ENCODE data around the gene BRAF.
"Not testable (repeated sequence)": the region's sequence is repeated elsewhere in the genome, so short reads cannot be mapped to it uniquely, and the experiment has no call there.

The BRAF gene

GRCh38 chr7:140707132-140707531 lies 217.6 kb downstream of the BRAF start:
- no peak for DNase-seq (ENCODE audit: low read depth)

- DNase-seq (ENCODE audit: low read depth) = no peak
Observed at GRCh38 chr7:140704205-140704604, 220.5 kb downstream of the BRAF start.

- DNase-seq (ENCODE audit: low read depth) = no peak
Observed at GRCh38 chr7:140702774-140703173, 222.0 kb downstream of the BRAF start.

GRCh38 chr7:140698477-140698876 lies 226.3 kb downstream of the BRAF start:
- DNase-seq (ENCODE audit: low read depth) = no peak

- no peak for DNase-seq (ENCODE audit: low read depth)
Observed at GRCh38 chr7:140697447-140698143, 227.1 kb downstream of the BRAF start.

- peak; percentile 62 for DNase-seq (ENCODE audit: low read depth)
Observed at GRCh38 chr7:140696680-140697446, 227.9 kb downstream of the BRAF start, which contains the start of gene NDUFB2. Gene NDUFB2 (plus strand): TSS chr7:140696708. CDS start chr7:140696745, 37 bp downstream.

- peak; percentile 90 for DNase-seq (ENCODE audit: low read depth)
Observed at GRCh38 chr7:140696024-140696679, 228.6 kb downstream of the BRAF start.

GRCh38 chr7:140695381-140695780 lies 229.3 kb downstream of the BRAF start:
- DNase-seq (ENCODE audit: low read depth) = no peak

GRCh38 chr7:140694592-140694991 lies 230.1 kb downstream of the BRAF start:
- DNase-seq (ENCODE audit: low read depth) = no peak

- not testable (repeated sequence) for DNase-seq (ENCODE audit: low read depth)
Observed at GRCh38 chr7:140693849-140694248, 230.9 kb downstream of the BRAF start.

- no peak for DNase-seq (ENCODE audit: low read depth)
Observed at GRCh38 chr7:140691376-140692045, 233.2 kb downstream of the BRAF start.

GRCh38 chr7:140689199-140690152 lies 235.3 kb downstream of the BRAF start:
- DNase-seq (ENCODE audit: low read depth) = no peak

- DNase-seq (ENCODE audit: low read depth) = no peak
Observed at GRCh38 chr7:140688341-140688740, 236.4 kb downstream of the BRAF start.

- DNase-seq (ENCODE audit: low read depth) = no peak
Observed at GRCh38 chr7:140686921-140687320, 237.8 kb downstream of the BRAF start.

GRCh38 chr7:140685407-140686087 lies 239.2 kb downstream of the BRAF start:
- DNase-seq (ENCODE audit: low read depth) = no peak

GRCh38 chr7:140684066-140684950 lies 240.4 kb downstream of the BRAF start:
- DNase-seq (ENCODE audit: low read depth) = no peak

GRCh38 chr7:140683657-140684056 lies 241.1 kb downstream of the BRAF start:
- no peak for DNase-seq (ENCODE audit: low read depth)

- no peak for DNase-seq (ENCODE audit: low read depth)
Observed at GRCh38 chr7:140681766-140682165, 243.0 kb downstream of the BRAF start.

- DNase-seq (ENCODE audit: low read depth) = no peak
Observed at GRCh38 chr7:140680886-140681285, 243.8 kb downstream of the BRAF start.

GRCh38 chr7:140679186-140679585 lies 245.5 kb downstream of the BRAF start:
- no peak for DNase-seq (ENCODE audit: low read depth)
